Fibroblast of mammary gland (primary cell): ENCODE data around the gene ANKDD1B.

ENCODE experiments used
- DNase-seq: peaks from one replicate; pipeline ENCODE4 v3.0.0-alpha.2; 2010; ENCODE audit warnings: low read depth
- H3K4me3 ChIP-seq: 2 replicates; pipeline ENCODE4 v1.5.1; 2011; ENCODE audit warnings: low read depth, mild to moderate bottlenecking, low read length, moderate library complexity; ENCODE audit not compliant: control insufficient read depth
- CTCF ChIP-seq: conservative IDR thresholded peaks from 2 replicates; pipeline ENCODE4 v1.5.1; 2011; ENCODE audit warnings: low read depth, low read length, inconsistent platforms; ENCODE audit not compliant: control insufficient read depth, insufficient read depth

The ANKDD1B gene

GRCh38 chr5:75648712-75649111 is 37.5 kb downstream of the ANKDD1B start:
- no peak overlapping the region for H3K4me3 ChIP-seq
- DNase-seq, result no peak
- no peak for TF ChIP-seq CTCF

- no peak overlapping the region for H3K4me3 ChIP-seq
- no peak for TF ChIP-seq CTCF
- no peak for DNase-seq
Observed at GRCh38 chr5:75651575-75652238, 40.5 kb downstream of the ANKDD1B start.

- no peak for DNase-seq
- no peak for TF ChIP-seq CTCF
- H3K4me3 ChIP-seq, result no peak overlapping the region
Observed at GRCh38 chr5:75653521-75653920, 42.3 kb downstream of the ANKDD1B start.

GRCh38 chr5:75654693-75655295 is 43.5 kb downstream of the ANKDD1B start:
- no peak for TF ChIP-seq CTCF
- H3K4me3 ChIP-seq, result no peak overlapping the region
- no peak for DNase-seq

GRCh38 chr5:75656311-75657003 is 45.2 kb downstream of the ANKDD1B start:
- H3K4me3 ChIP-seq, result peak overlapping the region; percentile 68
- no peak for TF ChIP-seq CTCF
- peak; percentile 43 for DNase-seq

- DNase-seq, result no peak
Observed at GRCh38 chr5:75659791-75660450, 48.7 kb downstream of the ANKDD1B start.

More at GRCh38 chr5:75659791-75660450, 48.7 kb downstream of the ANKDD1B start:
- no peak overlapping the region for H3K4me3 ChIP-seq
- TF ChIP-seq CTCF, result no peak
